T-helper 17 cell (primary cell): ENCODE data around the gene BTBD7. TPM values are rescaled to one million over a fixed set of nuclear protein-coding genes. Genes with fewer than 3 reads are reported as not detected.

ENCODE experiments used
- ATAC-seq: fragments of 150-1000 bp; cut with Tn5 transposase; 2 replicates; pipeline ENCODE4 v1.10.0; 2021; ENCODE audit warnings: mild to moderate bottlenecking, moderate library complexity
- DNase-seq, 3 donors: peaks; one replicate each; pipeline versions ENCODE4 v3.0.0 to v3.0.0-alpha.2; 2020 to 2021
- H3K9me3 ChIP-seq: one replicate; pipeline ENCODE4 v1.7.0; 2013; ENCODE audit warnings: low read length, mild to moderate bottlenecking; ENCODE audit not compliant: control insufficient read depth, poor library complexity, severe bottlenecking
- H3K27ac Mint-ChIP-seq: one replicate; pipeline ENCODE4 v1.8.0; 2022; ENCODE audit warnings: mild to moderate bottlenecking, moderate library complexity, mixed read lengths
- H3K27me3 Mint-ChIP-seq: one replicate; pipeline ENCODE4 v1.8.0; 2022; ENCODE audit warnings: mixed read lengths
- H3K36me3 Mint-ChIP-seq: one replicate; pipeline ENCODE4 v1.8.0; 2022; ENCODE audit warnings: low read depth, mixed read lengths
- H3K4me1 Mint-ChIP-seq: one replicate; pipeline ENCODE4 v1.8.0; 2022; ENCODE audit warnings: mild to moderate bottlenecking, mixed read lengths
- H3K4me3 Mint-ChIP-seq: one replicate; pipeline ENCODE4 v1.8.0; 2022; ENCODE audit warnings: mild to moderate bottlenecking, moderate library complexity, mixed read lengths
- total RNA-seq, 4 donors: library from RNA in 2 of 4; stranded (reverse) in 2 of 4; gene quantifications; one replicate each; pipeline ENCODE4 v1.2.3 and lab custom pipeline; 2022 to 2026

BTBD7 gene
- total RNA-seq, 2 donors from 2014 or later, result 22.5 to 22.8 TPM

DNA sequence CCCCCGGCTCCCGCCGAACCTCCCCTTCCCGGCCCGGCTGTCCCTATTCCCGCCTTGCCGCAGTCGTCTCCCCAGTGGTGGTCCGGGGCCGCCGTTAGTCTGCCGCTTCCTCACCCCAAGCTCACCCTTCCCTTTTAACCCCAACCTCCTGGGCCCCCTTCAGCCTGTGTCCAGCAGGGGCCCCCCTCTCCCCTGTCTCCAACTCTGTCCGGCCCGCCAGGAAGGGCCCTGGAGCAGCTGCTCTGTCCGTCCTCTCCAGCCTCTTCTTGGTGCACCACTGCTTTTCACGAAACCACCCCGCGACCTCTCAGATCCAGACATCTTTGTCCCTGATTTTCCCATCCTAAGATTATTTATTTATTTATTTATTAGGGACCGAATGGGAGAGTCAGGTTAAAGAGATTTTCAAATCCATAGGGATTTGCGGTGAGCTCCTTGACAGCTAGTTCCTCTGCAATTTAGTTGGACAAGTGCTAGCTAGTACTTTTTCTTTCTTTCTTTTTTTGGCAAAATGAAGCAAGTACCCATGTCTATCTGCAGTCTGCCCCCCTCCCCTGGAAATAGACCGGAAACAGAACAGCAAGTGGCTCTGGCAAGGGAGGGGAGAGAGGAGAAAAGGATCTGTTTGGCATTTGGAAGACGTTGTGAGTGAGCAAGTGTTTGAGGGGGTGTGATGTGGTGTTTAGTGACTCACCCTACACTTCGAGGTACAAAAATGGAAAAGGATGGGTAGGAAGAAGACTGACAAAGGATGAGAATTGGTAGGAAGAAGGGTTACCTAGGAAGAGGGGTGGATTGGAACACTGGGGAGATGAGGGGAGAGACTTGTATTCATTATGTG lies 125.1 kb downstream of the BTBD7 start:
- no peaks in the 10 kb centered on the region for H3K27me3 Mint-ChIP-seq
- H3K9me3 ChIP-seq, result no peaks in the 10 kb centered on the region
- peak; percentile 5 for ATAC-seq
- peak overlapping the region; percentile 97 for H3K4me3 Mint-ChIP-seq
- peaks cover 24% of the 10 kb centered on the region for H3K4me1 Mint-ChIP-seq
- peak overlapping the region; percentile 98 for H3K27ac Mint-ChIP-seq
- no peak for DNase-seq
- peaks cover 3% of the 10 kb centered on the region for H3K36me3 Mint-ChIP-seq

DNA sequence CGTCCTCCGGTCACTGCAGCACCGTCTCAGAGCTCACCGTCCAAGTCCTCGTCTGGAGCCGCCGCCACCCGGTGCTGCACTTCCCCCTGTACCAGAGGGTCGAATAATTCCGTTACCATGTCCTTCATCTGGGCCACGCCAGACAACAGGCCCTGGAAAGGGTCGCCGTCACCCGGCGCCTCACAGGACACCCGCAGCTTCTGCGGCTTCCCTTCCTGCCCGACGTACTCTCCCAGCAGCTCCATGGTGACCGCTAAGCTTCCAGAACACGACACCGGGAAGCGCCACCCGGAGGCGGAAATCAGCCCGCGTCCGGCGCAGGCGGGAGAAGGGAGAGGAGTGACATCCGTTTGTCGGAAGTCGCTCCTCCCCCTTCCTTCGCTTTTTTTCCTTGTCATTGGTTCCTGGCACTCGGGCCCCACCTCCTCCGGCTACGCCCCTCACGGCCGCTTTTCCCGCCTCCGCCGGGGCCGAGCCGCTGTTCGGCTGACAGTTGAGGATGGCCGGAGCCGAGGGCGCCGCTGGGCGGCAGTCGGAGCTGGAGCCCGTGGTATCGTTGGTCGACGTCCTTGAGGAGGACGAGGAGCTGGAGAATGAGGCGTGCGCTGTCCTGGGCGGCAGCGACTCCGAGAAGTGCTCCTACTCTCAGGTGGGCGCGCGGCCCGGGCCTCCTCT lies 125.9 kb downstream of the BTBD7 start, which contains the start of the genes GON7 and UBR7:
GON7 (minus strand) TSS at position 273 of the 675 bp plus-strand sequence; CDS start at position 245, 28 bp downstream.
UBR7 (plus strand) TSS at position 464 of the 675 bp plus-strand sequence; CDS start at position 500, 36 bp downstream.
- Mint-ChIP-seq H3K4me1 (peaks cover 24% of the 10 kb centered on the region), H3K27me3 (no peaks in the 10 kb centered on the region), H3K36me3 (peaks cover 3% of the 10 kb centered on the region), H3K27ac (peak within 1 kb of the TSS; percentile 98), H3K4me3 (peak within 1 kb of the TSS; percentile 97)
- no peaks in the 10 kb centered on the region for H3K9me3 ChIP-seq
- ATAC-seq, result peak; percentile 98
- peak; percentile 75 to 86 (median 81) for DNase-seq

DNA sequence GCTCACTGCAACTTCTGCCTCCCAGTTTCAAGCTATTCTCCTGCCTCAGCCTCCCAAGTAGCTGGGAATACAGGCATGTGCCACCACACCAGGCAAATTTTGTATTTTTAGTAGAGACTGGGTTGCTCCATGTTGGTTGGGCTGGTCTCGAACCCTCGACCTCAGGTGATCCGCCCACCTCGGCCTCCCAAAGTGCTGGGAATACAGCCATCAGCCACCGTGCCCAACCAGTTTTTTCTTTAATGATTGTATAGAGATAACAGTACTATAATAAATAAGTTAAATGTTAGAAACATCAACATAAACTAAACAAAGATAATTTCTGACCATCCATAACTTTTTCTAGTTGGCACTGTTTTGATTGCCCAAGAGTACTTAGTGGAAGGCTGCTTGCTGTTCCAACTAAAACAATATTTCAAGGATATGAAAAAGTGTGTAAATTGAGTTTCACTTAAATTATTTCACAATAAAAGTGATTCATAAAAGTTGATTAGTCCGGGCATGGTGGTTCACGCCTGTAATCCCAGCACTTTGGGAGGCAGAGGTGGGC lies 131.6 kb downstream of the BTBD7 start:
- Mint-ChIP-seq H3K36me3 (no peaks in the 10 kb centered on the region), H3K4me1 (peaks cover 12% of the 10 kb centered on the region), H3K27ac (no peak overlapping the region), H3K4me3 (no peak overlapping the region), H3K27me3 (no peaks in the 10 kb centered on the region)
- DNase-seq, result no peak
- no peaks in the 10 kb centered on the region for H3K9me3 ChIP-seq
- ATAC-seq, result no peak

DNA sequence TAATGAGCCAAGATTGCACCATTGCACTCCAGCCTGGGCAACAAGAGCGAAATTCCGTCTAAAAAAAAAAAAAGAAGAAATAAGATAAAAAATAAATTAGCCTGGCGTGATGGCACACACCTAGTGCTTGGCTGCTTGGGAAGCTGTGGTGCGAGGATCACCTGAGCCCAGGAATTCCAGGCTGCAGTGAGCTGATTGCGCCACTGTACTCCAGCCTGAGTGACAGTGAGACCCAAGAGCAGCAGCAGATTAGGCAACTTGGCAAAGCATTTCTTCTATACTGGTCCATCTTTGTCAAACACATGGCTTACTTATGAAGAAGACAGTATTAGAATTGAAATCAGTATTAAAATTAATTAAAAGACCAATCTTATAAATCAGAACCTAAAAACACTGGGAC lies 132.3 kb downstream of the BTBD7 start:
- H3K36me3 Mint-ChIP-seq, result no peaks in the 10 kb centered on the region
- H3K4me3 Mint-ChIP-seq, result no peak overlapping the region
- DNase-seq, result no peak
- no peak overlapping the region for H3K27ac Mint-ChIP-seq
- H3K27me3 Mint-ChIP-seq, result no peaks in the 10 kb centered on the region
- H3K9me3 ChIP-seq, result no peaks in the 10 kb centered on the region
- ATAC-seq, result no peak
- peaks cover 8% of the 10 kb centered on the region for H3K4me1 Mint-ChIP-seq

DNA sequence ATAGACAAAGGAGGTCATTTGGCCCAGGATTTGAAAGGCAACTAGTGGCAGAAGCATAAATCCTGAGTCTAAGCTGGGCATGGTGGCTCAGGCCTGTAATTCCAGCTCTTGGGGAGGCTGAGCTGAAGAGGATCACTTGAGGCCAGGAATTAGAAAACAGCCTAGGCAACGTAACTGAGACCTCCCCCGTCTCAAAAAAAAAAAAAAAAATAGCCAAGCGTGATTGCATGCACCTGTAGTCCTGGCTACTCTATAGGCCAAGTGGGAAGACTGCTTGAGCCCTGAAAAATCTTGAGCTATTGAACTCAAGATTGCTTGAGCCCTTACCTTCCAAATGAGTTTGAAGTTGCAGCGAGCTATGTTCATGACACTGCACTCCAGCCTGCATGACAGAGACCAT lies 133.8 kb downstream of the BTBD7 start:
- H3K4me1 Mint-ChIP-seq, result peaks cover 2% of the 10 kb centered on the region
- no peaks in the 10 kb centered on the region for H3K9me3 ChIP-seq
- no peak overlapping the region for H3K4me3 Mint-ChIP-seq
- H3K36me3 Mint-ChIP-seq, result no peaks in the 10 kb centered on the region
- H3K27me3 Mint-ChIP-seq, result no peaks in the 10 kb centered on the region
- DNase-seq (no peak), ATAC-seq (no peak)
- no peak overlapping the region for H3K27ac Mint-ChIP-seq

DNA sequence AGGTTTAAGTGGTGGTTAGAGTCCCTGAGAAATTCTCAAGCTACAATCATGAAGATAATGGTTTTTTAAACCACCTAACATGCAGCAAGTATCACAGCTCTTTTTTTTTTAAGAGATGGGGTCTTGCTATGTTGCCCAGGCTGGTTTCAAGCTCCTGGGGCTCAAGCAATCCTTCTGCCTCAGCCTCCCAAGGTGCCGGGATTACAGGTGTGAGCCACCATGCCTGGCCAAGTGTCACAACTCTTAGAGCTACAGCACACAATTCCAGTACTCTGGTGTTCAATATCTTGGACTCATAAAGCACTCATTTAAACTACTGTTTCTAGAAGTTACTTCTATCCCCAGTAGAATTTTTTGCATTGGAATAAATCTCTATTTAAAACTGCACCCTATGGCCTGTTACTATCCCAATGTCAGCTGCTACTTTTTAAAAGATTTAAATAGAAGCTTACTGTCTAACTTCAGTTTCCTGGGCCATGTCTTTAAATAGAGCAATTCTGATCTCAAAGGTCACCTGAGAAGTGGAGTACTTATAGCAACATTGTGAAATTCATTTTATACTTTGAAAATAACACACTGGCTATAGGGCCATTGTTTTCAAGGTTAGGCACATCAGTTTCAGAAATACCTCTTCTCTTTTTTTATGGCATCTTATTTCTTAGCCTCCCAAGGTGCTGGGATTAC lies 137.4 kb downstream of the BTBD7 start:
- Mint-ChIP-seq H3K36me3 (no peaks in the 10 kb centered on the region), H3K27ac (no peak overlapping the region), H3K4me3 (no peak overlapping the region), H3K4me1 (peaks cover 2% of the 10 kb centered on the region), H3K27me3 (no peaks in the 10 kb centered on the region)
- no peaks in the 10 kb centered on the region for H3K9me3 ChIP-seq
- ATAC-seq, result no peak
- DNase-seq, result no peak

Other genes starting within 250 kb of the BTBD7 start
- 10 to 100 TPM; 29.4 to 36.1 TPM for gene ITPK1, start 217.1 kb downstream of the BTBD7 start, total RNA-seq
- 10 to 100 TPM; 70.5 to 91.5 TPM for gene MOAP1, start 148.1 kb downstream of the BTBD7 start, total RNA-seq
- gene LYSET, start 147.7 kb downstream of the BTBD7 start, total RNA-seq, result 1 to 10 TPM; 6.3 to 8.1 TPM
- gene GON7, start 126.0 kb downstream of the BTBD7 start, total RNA-seq, result 1 to 10 TPM; 3.1 to 6.7 TPM
- 10 to 100 TPM; 12.9 to 14.6 TPM for gene UBR7, start 125.8 kb downstream of the BTBD7 start, total RNA-seq
- gene COX8C, start 14.1 kb upstream of the BTBD7 start, total RNA-seq, result not detected
- gene UNC79, start 97.9 kb upstream of the BTBD7 start, total RNA-seq, result not detected